Dermis microvascular lymphatic vessel endothelial cell (primary cell): ENCODE data around the gene ITIH6. TPM values are rescaled to one million over a fixed set of nuclear protein-coding genes. Genes with fewer than 3 reads are reported as not detected.

ENCODE experiments used
- DNase-seq, 2 donors: peaks; one replicate each; pipeline versions ENCODE4 v3.0.0 to v3.0.0-alpha.2; 2010; ENCODE audit warnings: low read depth in 2 of 2
- total RNA-seq: library from RNA; depleted of rRNA; stranded (reverse); fragments of >200 nt; gene quantifications from 2 replicates; pipeline ENCODE4 v1.2.1, GENCODE V29; 2014

ITIH6 gene
- total RNA-seq, 1 donor from 2014 or later = not detected

GRCh38 chrX:54721424-54721823 lies 76.6 kb downstream of the ITIH6 start:
- DNase-seq = peak in 1 of 2 donors; percentile 7

GRCh38 chrX:54715621-54716020 lies 82.4 kb downstream of the ITIH6 start:
- DNase-seq = no peak

- DNase-seq = no peak
Measured at GRCh38 chrX:54714424-54714823, 83.6 kb downstream of the ITIH6 start.

- no peak for DNase-seq
Measured at GRCh38 chrX:54711735-54712134, 86.3 kb downstream of the ITIH6 start.

- DNase-seq = no peak
Measured at GRCh38 chrX:54710920-54711319, 87.1 kb downstream of the ITIH6 start.

GRCh38 chrX:54708404-54708803 lies 89.7 kb downstream of the ITIH6 start:
- DNase-seq = no peak

Other genes starting within 250 kb of the ITIH6 start
- 144 and 263 TPM in 2 replicates for gene MAGED2, start 9.5 kb upstream of the ITIH6 start, total RNA-seq
- 1.2 and 4.2 TPM in 2 replicates for gene TRO, start 122.6 kb upstream of the ITIH6 start, total RNA-seq
- gene PFKFB1, start 195.9 kb upstream of the ITIH6 start, total RNA-seq = 0.13 TPM in 2 replicates
- 6.2 and 8.2 TPM in 2 replicates for gene APEX2, start 202.1 kb upstream of the ITIH6 start, total RNA-seq
- gene ALAS2, start 232.7 kb upstream of the ITIH6 start, total RNA-seq = not detected in 2 replicates